Left colon (tissue), 2 donors: ENCODE data around the gene OSTN. TPM values are rescaled to one million over a fixed set of nuclear protein-coding genes. Genes with fewer than 3 reads are reported as not detected.
"Not testable (repeated sequence)": the region's sequence is repeated elsewhere in the genome, so short reads cannot be mapped to it uniquely, and the experiment has no call there.

Experiments
- ATAC-seq: fragments of 200-7000 bp; cut with Tn5 transposase; one replicate; pipeline ENCODE4 v1.9.1; 2020; ENCODE audit warnings: mild to moderate bottlenecking, moderate library complexity
- DNase-seq, 2 donors: peaks; one replicate each; pipeline ENCODE4 v3.0.0-alpha.2; 2020
- intact Hi-C, 2 donors: fragments of 100-400 bp; cut with DNase I in 1 of 2; cut with micrococcal nuclease in 1 of 2; formaldehyde crosslinking; loops; one replicate each; pipeline versions ENCODE4 v1.11.2 to v1.14.0; 2022; cut with DNase I, micrococcal nuclease
- long read RNA-seq: library from polyadenylated mRNA; unstranded; transcript quantifications from one replicate; pipeline ENCODE4 v2.0.0, GENCODE V29; 2021
- total RNA-seq, 2 donors: library from RNA; stranded (reverse); fragmentation: NEBNext Ultra II Directional; extraction: Animal tissue kit (Norgen Biotek cat#: 25700); gene quantifications; one replicate each; pipeline ENCODE4 v1.2.1, GENCODE V29; 2021
- donor health status: DM: no; HTN: no; CAD: no.
- donor health status: DM: yes; HTN: yes; CAD: no.

Gene OSTN
- total RNA-seq: not detected
- long read RNA-seq: 0 reads

- intact Hi-C loops: no loop called here
- ATAC-seq (no peak), DNase-seq (no peak)
Observed at GRCh38 chr3:191198932-191199331, at the start of gene OSTN. Gene OSTN, plus strand, starts transcription at chr3:191199241. Its CDS starts 13,292 bp downstream, at chr3:191212533.

- no peak for DNase-seq
- intact Hi-C loops: no loop called here
Observed at GRCh38 chr3:191151653-191152052, 47.4 kb upstream of the OSTN start.

GRCh38 chr3:191154827-191155226, 44.2 kb upstream of the OSTN start:
- ATAC-seq: no peak
- no peak for DNase-seq
- intact Hi-C loops: no loop called here

More at GRCh38 chr3:191151653-191152052, 47.4 kb upstream of the OSTN start:
- ATAC-seq: no peak

GRCh38 chr3:191158247-191158646, 40.8 kb upstream of the OSTN start:
- DNase-seq (no peak), ATAC-seq (no peak)
- intact Hi-C loops: no loop called here

GRCh38 chr3:191158815-191159214, 40.2 kb upstream of the OSTN start:
- ATAC-seq (no peak), DNase-seq (no peak)
- intact Hi-C loops: no loop called here

GRCh38 chr3:191165802-191166201, 33.2 kb upstream of the OSTN start:
- intact Hi-C loops: no loop called here
- ATAC-seq: no peak
- no peak for DNase-seq

- DNase-seq (no peak), ATAC-seq (no peak)
- intact Hi-C loops: no loop called here
Observed at GRCh38 chr3:191166368-191166767, 32.7 kb upstream of the OSTN start.

GRCh38 chr3:191169566-191169965, 29.5 kb upstream of the OSTN start:
- no peak for ATAC-seq
- no peak for DNase-seq
- intact Hi-C loops: no loop called here

- DNase-seq (no peak), ATAC-seq (no peak)
- intact Hi-C loops: no loop called here
Observed at GRCh38 chr3:191170097-191170496, 28.9 kb upstream of the OSTN start.

GRCh38 chr3:191175102-191175501, 23.9 kb upstream of the OSTN start:
- intact Hi-C loops: no loop called here
- DNase-seq: no peak
- no peak for ATAC-seq

- ATAC-seq (peak; percentile 46), DNase-seq (no peak)
- intact Hi-C loops: no loop called here
Observed at GRCh38 chr3:191176038-191176785, 22.8 kb upstream of the OSTN start.

- DNase-seq, ATAC-seq, intact Hi-C loops: not testable (repeated sequence)
Observed at GRCh38 chr3:191185382-191185781, 13.7 kb upstream of the OSTN start.

- intact Hi-C loops, ATAC-seq, DNase-seq: not testable (repeated sequence)
Observed at GRCh38 chr3:191188246-191188645, 10.8 kb upstream of the OSTN start.

GRCh38 chr3:191192270-191192669, 6.8 kb upstream of the OSTN start:
- ATAC-seq, intact Hi-C loops: not testable (repeated sequence)

GRCh38 chr3:191192941-191193340, 6.1 kb upstream of the OSTN start:
- no peak for ATAC-seq
- intact Hi-C loops: no loop called here
- no peak for DNase-seq

More at GRCh38 chr3:191192270-191192669, 6.8 kb upstream of the OSTN start:
- DNase-seq: not testable (repeated sequence)

GRCh38 chr3:191197761-191198306, 1.2 kb upstream of the OSTN start:
- intact Hi-C loops: no loop called here
- ATAC-seq (no peak), DNase-seq (no peak)

- ATAC-seq: no peak
- DNase-seq: no peak
- intact Hi-C loops: no loop called here
Observed at GRCh38 chr3:191198480-191198879, 561 bp upstream of the OSTN start.

GRCh38 chr3:191210032-191210431, 11.0 kb downstream of the OSTN start:
- no peak for ATAC-seq
- intact Hi-C loops: no loop called here
- no peak for DNase-seq

- DNase-seq: no peak
- ATAC-seq: no peak
- intact Hi-C loops: no loop called here
Observed at GRCh38 chr3:191216510-191216909, 17.5 kb downstream of the OSTN start.

GRCh38 chr3:191217301-191217700, 18.3 kb downstream of the OSTN start:
- DNase-seq (no peak), ATAC-seq (no peak)
- intact Hi-C loops: no loop called here

GRCh38 chr3:191220908-191221307, 21.9 kb downstream of the OSTN start:
- no peak for ATAC-seq
- intact Hi-C loops: no loop called here

More at GRCh38 chr3:191220908-191221307, 21.9 kb downstream of the OSTN start:
- DNase-seq: no peak
